ENCODE measurements around the gene NATD1.
"Not testable (repeated sequence)": the region's sequence is repeated elsewhere in the genome, so short reads cannot be mapped to it uniquely, and the experiment has no call there.

NATD1 gene

GRCh38 chr17:21192414-21192813, 60.8 kb downstream of the NATD1 start:
- not testable (repeated sequence) for DNase-seq (ENCODE audit: low read depth in 3 of 3)

GRCh38 chr17:21191698-21192097, 61.5 kb downstream of the NATD1 start:
- no peak for DNase-seq (ENCODE audit: low read depth in 3 of 3)

GRCh38 chr17:21190078-21190477, 63.1 kb downstream of the NATD1 start:
- no peak for DNase-seq (ENCODE audit: low read depth in 3 of 3)

GRCh38 chr17:21189361-21189760, 63.8 kb downstream of the NATD1 start:
- DNase-seq (ENCODE audit: low read depth in 3 of 3): no peak
